H1 (cell line): ENCODE data around the gene CSF1. TPM values are rescaled to one million over a fixed set of nuclear protein-coding genes. Genes with fewer than 3 reads are reported as not detected.

Experiments used
- CTCF ChIA-PET: fragments of 300-600 bp; sonication (Branson Sonifier 250); formaldehyde crosslinking; loops from one replicate; lab custom pipeline; 2021; ENCODE audit not compliant: partially characterized antibody; lab: Charles Lee
- POLR2A ChIA-PET: fragments of 300-600 bp; sonication (Branson Sonifier 250); formaldehyde crosslinking; loops from one replicate; lab custom pipeline; 2021; ENCODE audit warnings: inconsistent platforms; ENCODE audit not compliant: partially characterized antibody; lab: Charles Lee
- DNase-seq, 2 experiments: peaks; one replicate each; pipeline versions ENCODE4 v3.0.0 to v3.0.0-alpha.2; 2010 to 2022; ENCODE audit warnings: low spot score in 2 of 2, low read depth in 1 of 2, mixed read lengths in 1 of 2
- FAIRE-seq: peaks from 2 replicates; lab custom pipeline; 2011; peaks lifted over from hg19 to GRCh38; lab: Jason Lieb, UNC
- H2AFZ ChIP-seq: 2 replicates; pipeline ENCODE4 v1.8.1; 2012; ENCODE audit warnings: low read length, inconsistent platforms
- H2AK5ac ChIP-seq: 2 replicates; pipeline ENCODE4 v1.6.1; 2013; ENCODE audit warnings: low read depth, low read length
- H2BK120ac ChIP-seq: replicated peaks from 2 replicates; pipeline ENCODE3; 2013; ENCODE audit warnings: low read depth, low read length, inconsistent platforms
- H2BK12ac ChIP-seq: 2 replicates; pipeline ENCODE4 v1.6.1; 2013; ENCODE audit warnings: low read depth, low read length
- H2BK15ac ChIP-seq: 2 replicates; pipeline ENCODE4 v1.6.1; 2013; ENCODE audit warnings: low read length
- H2BK20ac ChIP-seq: 2 replicates; pipeline ENCODE4 v1.6.1; 2013; ENCODE audit warnings: low read length
- H2BK5ac ChIP-seq: 2 replicates; pipeline ENCODE4 v1.6.1; 2013; ENCODE audit warnings: low read depth, low read length
- H3K14ac ChIP-seq: 2 replicates; pipeline ENCODE4 v1.6.1; 2013; ENCODE audit warnings: inconsistent platforms; ENCODE audit not compliant: insufficient read length
- H3K18ac ChIP-seq: 2 replicates; pipeline ENCODE4 v1.6.1; 2013; ENCODE audit warnings: low read length; ENCODE audit errors: extremely low read depth
- H3K23ac ChIP-seq: 2 replicates; pipeline ENCODE4 v1.6.1; 2013; ENCODE audit warnings: inconsistent platforms; ENCODE audit not compliant: insufficient read length
- H3K23me2 ChIP-seq: 2 replicates; pipeline ENCODE4 v1.6.1; 2013; ENCODE audit warnings: low read depth, low read length
- H3K27ac ChIP-seq: 2 replicates; pipeline ENCODE4 v1.6.1; 2011; ENCODE audit warnings: low read depth, low read length, inconsistent platforms
- H3K27me3 ChIP-seq, 4 experiments: replicated peaks in 1 of 4; 1 replicate in 1 of 4; 2 replicates in 3 of 4; pipeline versions ENCODE4 v1.6.1 to v1.8.1; 2011 to 2013; ENCODE audit warnings: low read length in 3 of 4, mild to moderate bottlenecking in 3 of 4, inconsistent platforms in 2 of 4, mixed read lengths in 2 of 4, moderate library complexity in 1 of 4; ENCODE audit not compliant: control insufficient read depth in 3 of 4, insufficient read depth in 3 of 4; ENCODE audit errors: extremely low read depth in 1 of 4
- H3K36me3 ChIP-seq, 4 experiments: 2 replicates each; pipeline versions ENCODE4 v1.6.1 to v1.8.1; 2011 to 2013; ENCODE audit warnings: mild to moderate bottlenecking in 4 of 4, low read length in 3 of 4, moderate library complexity in 2 of 4, control low read depth in 1 of 4, inconsistent platforms in 1 of 4; ENCODE audit not compliant: insufficient read depth in 4 of 4, control insufficient read depth in 2 of 4
- H3K4ac ChIP-seq: replicated peaks from 2 replicates; pipeline ENCODE3; 2013; ENCODE audit warnings: low read length, low read depth, mixed read lengths, inconsistent platforms; ENCODE audit not compliant: insufficient read length
- H3K4me1 ChIP-seq, 4 experiments: replicated peaks in 1 of 4; 1 replicate in 1 of 4; 2 replicates in 3 of 4; pipeline versions ENCODE4 v1.6.1 to v1.8.1; 2011 to 2013; ENCODE audit warnings: low read length in 3 of 4, inconsistent platforms in 2 of 4, mixed read lengths in 1 of 4; ENCODE audit not compliant: insufficient read depth in 4 of 4, control insufficient read depth in 3 of 4
- H3K4me2 ChIP-seq, 2 experiments: 2 replicates each; pipeline versions ENCODE4 v1.6.1 to v1.8.1; 2011 to 2013; ENCODE audit warnings: low read depth in 2 of 2, low read length in 2 of 2, control low read depth in 1 of 2, inconsistent platforms in 1 of 2, mild to moderate bottlenecking in 1 of 2; ENCODE audit not compliant: insufficient read depth in 1 of 2
- H3K4me3 ChIP-seq, 4 experiments: fragments of 200-600, 300-600 bp in 1 of 4; sonication (generic), shearing (Covaris generic), sonication (Bioruptor Twin) in 1 of 4; 2 replicates each; pipeline versions ENCODE4 v1.5.1 to v1.8.1; 2011 to 2016; ENCODE audit warnings: low read length in 4 of 4, low read depth in 3 of 4, control low read depth in 2 of 4, inconsistent platforms in 2 of 4, mild to moderate bottlenecking in 2 of 4, mixed read lengths in 1 of 4, moderate library complexity in 1 of 4; ENCODE audit not compliant: insufficient read depth in 2 of 4; ENCODE audit errors: extremely low read depth in 1 of 4
- H3K56ac ChIP-seq: replicated peaks from 2 replicates; pipeline ENCODE3; 2013; ENCODE audit warnings: low read depth, mild to moderate bottlenecking, mixed read lengths, low read length, inconsistent platforms; ENCODE audit not compliant: insufficient read length
- H3K79me1 ChIP-seq: 2 replicates; pipeline ENCODE4 v1.6.1; 2013; ENCODE audit warnings: low read depth, low read length, control low read depth
- H3K79me2 ChIP-seq, 2 experiments: 2 replicates each; pipeline versions ENCODE4 v1.6.1 to v1.8.1; 2012 to 2013; ENCODE audit warnings: low read length in 2 of 2, mild to moderate bottlenecking in 2 of 2, inconsistent platforms in 1 of 2; ENCODE audit not compliant: insufficient read depth in 2 of 2, control insufficient read depth in 1 of 2
- H3K9ac ChIP-seq, 4 experiments: replicated peaks in 1 of 4; 1 replicate in 1 of 4; 2 replicates in 3 of 4; pipeline versions ENCODE4 v1.6.1 to v1.8.1; 2011 to 2013; ENCODE audit warnings: low read depth in 3 of 4, low read length in 3 of 4, control low read depth in 2 of 4, mild to moderate bottlenecking in 2 of 4, moderate library complexity in 2 of 4, inconsistent platforms in 1 of 4; ENCODE audit errors: extremely low read depth in 1 of 4
- H3K9me3 ChIP-seq, 2 experiments: 2 replicates each; pipeline versions ENCODE4 v1.6.1 to v1.8.1; 2012 to 2013; ENCODE audit warnings: mild to moderate bottlenecking in 2 of 2, moderate library complexity in 2 of 2, control low read depth in 1 of 2, inconsistent platforms in 1 of 2, low read depth in 1 of 2, low read length in 1 of 2, mixed read lengths in 1 of 2; ENCODE audit not compliant: insufficient read depth in 2 of 2
- H4K20me1 ChIP-seq, 2 experiments: replicated peaks in 1 of 2; 2 replicates each; pipeline versions ENCODE3 to v1.8.1; 2011 to 2013; ENCODE audit warnings: inconsistent platforms in 2 of 2, low read length in 2 of 2, mild to moderate bottlenecking in 1 of 2; ENCODE audit not compliant: insufficient read depth in 2 of 2, control insufficient read depth in 1 of 2
- H4K5ac ChIP-seq: 2 replicates; pipeline ENCODE4 v1.6.1; 2013; ENCODE audit warnings: low read length, low read depth, mixed read lengths, inconsistent platforms; ENCODE audit not compliant: insufficient read length
- H4K8ac ChIP-seq: 2 replicates; pipeline ENCODE4 v1.8.0; 2013; ENCODE audit warnings: mild to moderate bottlenecking, moderate library complexity, low read length, inconsistent platforms; ENCODE audit not compliant: insufficient read depth; ENCODE audit errors: extremely low read depth
- H4K91ac ChIP-seq: replicated peaks from 2 replicates; pipeline ENCODE3; 2013; ENCODE audit warnings: low read length, mixed read lengths, inconsistent platforms; ENCODE audit not compliant: insufficient read length
- BACH1 ChIP-seq: IDR thresholded peaks from 2 replicates; pipeline ENCODE4 v1.6.1; 2012; ENCODE audit warnings: low read length, improper control_type of control experiment
- EZH2 ChIP-seq: fragments of 200-600 bp; sonication (generic); IDR thresholded peaks from 2 replicates; pipeline ENCODE4 v1.7.1; 2012; ENCODE audit warnings: low read depth, mild to moderate bottlenecking, moderate library complexity, low read length, inconsistent platforms; ENCODE audit not compliant: severe bottlenecking
- FOSL1 ChIP-seq: IDR thresholded peaks from 2 replicates; pipeline ENCODE4 v1.6.1; 2011; ENCODE audit warnings: mild to moderate bottlenecking, low read depth, low read length, moderate library complexity; ENCODE audit not compliant: insufficient read depth
- GTF2F1 ChIP-seq: IDR thresholded peaks from 2 replicates; pipeline ENCODE4 v1.6.1; 2012; ENCODE audit warnings: low read depth, low read length, improper control_type of control experiment, borderline replicate concordance
- PHF8 ChIP-seq: fragments of 200-600 bp; sonication (generic); conservative IDR thresholded peaks from 2 replicates; pipeline ENCODE4 v1.7.1; 2012; ENCODE audit warnings: low read depth, mild to moderate bottlenecking, inconsistent platforms, low read length, moderate library complexity
- RAD21 ChIP-seq, 2 experiments: IDR thresholded peaks in 1 of 2; conservative IDR thresholded peaks in 1 of 2; 2 replicates each; pipeline ENCODE4 v1.6.1; 2011; ENCODE audit warnings: low read depth in 2 of 2, low read length in 2 of 2, improper control_type of control experiment in 1 of 2, inconsistent platforms in 1 of 2, mild to moderate bottlenecking in 1 of 2, moderate library complexity in 1 of 2
- RXRA ChIP-seq: IDR thresholded peaks from 2 replicates; pipeline ENCODE4 v1.6.1; 2011; ENCODE audit warnings: low read depth, mild to moderate bottlenecking, low read length, moderate library complexity; ENCODE audit not compliant: insufficient read depth
- SIN3A ChIP-seq, 2 experiments: IDR thresholded peaks in 1 of 2; conservative IDR thresholded peaks in 1 of 2; 2 replicates each; pipeline ENCODE4 v1.6.1; 2011 to 2012; ENCODE audit warnings: low read length in 2 of 2, improper control_type of control experiment in 1 of 2, low read depth in 1 of 2, mild to moderate bottlenecking in 1 of 2
- TAF7 ChIP-seq: optimal IDR thresholded peaks from 2 replicates; pipeline ENCODE3; 2011; ENCODE audit warnings: low read depth, mild to moderate bottlenecking, inconsistent platforms, low read length, moderate library complexity, borderline replicate concordance
- WGBS, 2 experiments: shearing (Covaris generic) in 1 of 2; methylation state at CpG; one replicate each; pipeline versions ENCODE4 v1.1.6 to v1.1.7; 2013 to 2015; ENCODE audit warnings: low lambda C conversion rate in 2 of 2, mixed read lengths in 2 of 2, inconsistent platforms in 1 of 2, low coverage in 1 of 2, missing lambda C conversion rate in 1 of 2; ENCODE audit not compliant: insufficient replicate concordance in 2 of 2, insufficient coverage in 1 of 2, insufficient read length in 1 of 2; ENCODE audit errors: extremely low coverage in 1 of 2, missing lambda C conversion rate in 1 of 2; 5-methylcytosine and 5-hydroxymethylcytosine counted together
- polyA plus RNA-seq, 7 experiments: library from polyadenylated mRNA; depleted of rRNA in 3 of 7; stranded (reverse) in 5 of 7; unstranded in 2 of 7; fragments of >200 nt in 5 of 7; fragments of 200-250 nt in 2 of 7; gene quantifications; 1 replicate in 5 of 7; 2 replicates in 1 of 7; 4 replicates in 1 of 7; pipeline versions ENCODE4 v1.2.1 to v1.2.3, GENCODE V29; 2011 to 2013; ENCODE audit warnings: missing spikeins in 2 of 7, mixed read lengths in 2 of 7
- total RNA-seq: library from RNA; stranded (reverse); fragmentation: NEBNext Ultra II Directional; extraction: Animal tissue kit (Norgen Biotek cat#: 25700); gene quantifications from 2 replicates; pipeline ENCODE4 v1.2.1, GENCODE V29; 2021

CSF1 gene
- total and polyA plus RNA-seq, 2 of the 8 experiments (the other 6 are each of a cell fraction or from before 2014, with no cell fraction given) = 3.3 to 5.4 TPM

DNA sequence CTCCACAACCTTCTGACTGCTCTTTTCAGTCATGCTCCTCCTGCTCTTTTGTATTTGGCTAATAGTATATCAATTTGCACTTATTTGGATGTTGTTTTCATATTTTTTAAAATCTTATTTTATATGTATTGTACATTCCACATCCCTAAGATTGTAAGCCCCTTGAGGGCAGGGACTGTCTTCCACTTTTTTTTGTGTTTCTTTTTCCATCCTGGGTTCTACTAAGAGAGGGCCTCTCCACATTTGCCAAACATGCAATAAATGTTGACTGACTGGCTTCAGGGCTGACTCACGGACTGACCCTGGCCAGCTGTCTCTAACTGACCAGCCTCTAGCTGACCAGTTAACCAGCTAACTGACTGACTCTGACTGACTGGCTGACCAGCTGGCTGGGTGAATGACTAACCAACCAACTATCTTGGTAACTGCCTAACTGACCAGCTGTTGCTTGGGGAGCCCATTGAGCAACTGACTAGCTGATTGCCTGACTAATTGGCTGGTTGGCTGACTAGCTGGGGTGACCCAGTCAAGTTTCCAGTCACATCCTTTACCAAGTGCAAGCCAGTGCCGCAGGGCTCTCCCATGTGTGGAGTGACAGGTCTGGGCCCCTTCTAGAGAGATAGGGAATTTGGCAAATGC, 16.1 kb downstream of the CSF1 start:
- Histone ChIP-seq H4K20me1 (no peaks in the 10 kb centered on the region), H3K23ac (no peak overlapping the region), H2BK20ac (no peak overlapping the region), H4K5ac (no peak overlapping the region), H3K4ac (no peak overlapping the region), H3K4me1 (peaks cover under 1 to 9% (median 4%) of the 10 kb centered on the region in 4 experiments; a peak in 6 of 7 replicates), H2BK5ac (no peak overlapping the region), H3K4me2 (no peak overlapping the region), H3K14ac (no peak overlapping the region), H2BK12ac (no peak overlapping the region), H3K9ac (no peak overlapping the region), H3K18ac (no peak overlapping the region), H3K56ac (no peak overlapping the region), H2BK15ac (no peak overlapping the region), H3K79me2 (no peaks in the 10 kb centered on the region), H3K27ac (no peak overlapping the region), H3K36me3 (no peaks in the 10 kb centered on the region), H3K79me1 (no peaks in the 10 kb centered on the region), H2BK120ac (no peak overlapping the region), H2AK5ac (no peak overlapping the region), H4K91ac (no peak overlapping the region), H3K23me2 (no peaks in the 10 kb centered on the region), H3K4me3 (no peak overlapping the region), H3K9me3 (no peaks in the 10 kb centered on the region), H4K8ac (no peak overlapping the region), H3K27me3 (no peaks in the 10 kb centered on the region), H2AFZ (no peak overlapping the region)
- TF ChIP-seq PHF8 (no peak), RAD21 (IDR thresholded peaks at IDR 0.05 in 1 of 2, conservative IDR thresholded peaks at IDR 0.05 in 1 of 2; ENCODE audit: low read depth in 2 of 2, low read length in 2 of 2) (no peak), RXRA (no peak), BACH1 (no peak), FOSL1 (no peak), SIN3A (conservative IDR thresholded peaks at IDR 0.05 in 1 of 2, IDR thresholded peaks at IDR 0.05 in 1 of 2; ENCODE audit: low read depth in 1 of 2, low read length in 2 of 2) (no peak), GTF2F1 (no peak), TAF7 (no peak), EZH2 (no peak)
- CTCF ChIA-PET = interaction anchor here (1.3 to 20.1 kb wide), 4 partner anchors 11 to 150 kb away, joined by 4 to 333 read pairs (median 104); partner anchors contain the start of genes AHCYL1 and CSF1
- FAIRE-seq (no peak), DNase-seq (no peak)
- POLR2A ChIA-PET = no interaction called here
- WGBS, 2 experiments = 83% methylated on average over 2 of the region's 2 CpGs; no CpG with 5 or more reads in 1 of the 2 experiments
